Memory B cell (primary cell): ENCODE data around the gene BEND6.
"Not testable (repeated sequence)": the region's sequence is repeated elsewhere in the genome, so short reads cannot be mapped to it uniquely, and the experiment has no call there.

Experiments used
- ATAC-seq: fragments of 150-1000 bp; cut with Tn5 transposase; 2 replicates; pipeline ENCODE4 v1.10.0; 2021; ENCODE audit warnings: low read depth, mild to moderate bottlenecking, moderate library complexity
- DNase-seq, 2 donors: peaks; one replicate each; pipeline ENCODE4 v3.0.0; 2022; ENCODE audit warnings: low spot score in 2 of 2
- H3K27ac Mint-ChIP-seq: one replicate; pipeline ENCODE4 v1.8.0; 2022; ENCODE audit warnings: mild to moderate bottlenecking, moderate library complexity, mixed read lengths
- H3K27me3 Mint-ChIP-seq: one replicate; pipeline ENCODE4 v1.8.0; 2022; ENCODE audit warnings: mixed read lengths
- H3K36me3 Mint-ChIP-seq: one replicate; pipeline ENCODE4 v1.8.0; 2022; ENCODE audit warnings: mild to moderate bottlenecking, mixed read lengths
- H3K4me1 Mint-ChIP-seq: one replicate; pipeline ENCODE4 v1.8.0; 2022; ENCODE audit warnings: mixed read lengths
- H3K4me3 Mint-ChIP-seq: one replicate; pipeline ENCODE4 v1.8.0; 2022; ENCODE audit warnings: mild to moderate bottlenecking, moderate library complexity, mixed read lengths
- H3K9me3 Mint-ChIP-seq: one replicate; pipeline ENCODE4 v1.8.0; 2022; ENCODE audit warnings: mixed read lengths

Gene BEND6

DNA sequence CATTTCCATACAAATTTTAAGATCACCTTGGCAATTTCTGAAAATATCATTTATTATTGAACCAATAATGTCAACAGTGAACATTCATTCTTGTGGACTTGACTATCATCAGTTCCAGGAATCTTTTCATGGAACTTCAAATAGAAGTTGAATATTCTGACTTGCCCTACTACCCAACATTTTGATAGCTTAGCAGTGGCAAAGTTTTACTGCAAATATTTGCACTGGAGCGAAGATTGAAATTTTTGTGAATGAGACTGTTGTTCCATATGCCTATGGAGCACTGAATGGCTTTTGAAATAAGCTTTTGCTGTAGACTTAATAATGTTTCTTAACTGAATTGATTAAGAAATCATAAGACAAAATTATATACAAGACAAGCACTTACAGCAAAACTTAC is 23.6 kb downstream of the BEND6 start:
- ATAC-seq (no peak), DNase-seq (no peak)
- Mint-ChIP-seq H3K9me3 (peaks cover 4% of the 10 kb centered on the region), H3K4me1 (no peaks in the 10 kb centered on the region), H3K36me3 (peaks cover 2% of the 10 kb centered on the region), H3K4me3 (no peak overlapping the region), H3K27me3 (peaks cover 2% of the 10 kb centered on the region), H3K27ac (no peak overlapping the region)

DNA sequence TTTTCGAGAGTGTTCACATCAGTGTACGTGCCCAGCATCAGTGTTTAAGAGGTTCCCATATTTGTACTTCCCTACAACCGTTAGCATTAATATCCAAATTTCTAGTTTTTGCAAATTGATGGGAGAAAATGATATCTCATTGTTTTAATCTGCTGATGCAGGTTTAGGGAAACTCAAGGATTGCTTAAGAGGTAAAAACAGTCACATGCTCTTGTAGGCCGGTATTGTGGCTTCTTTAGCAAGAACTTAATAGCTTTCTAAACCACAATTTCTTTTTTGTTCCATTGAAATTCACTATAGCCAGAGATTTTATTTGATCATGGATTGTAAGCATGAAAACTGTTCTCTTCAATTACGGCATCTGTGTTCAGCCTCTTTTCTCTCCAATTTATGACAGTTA is 29.5 kb downstream of the BEND6 start:
- H3K4me1 Mint-ChIP-seq, result no peaks in the 10 kb centered on the region
- H3K4me3 Mint-ChIP-seq, result no peak overlapping the region
- no peaks in the 10 kb centered on the region for H3K9me3 Mint-ChIP-seq
- no peak overlapping the region for H3K27ac Mint-ChIP-seq
- H3K36me3 Mint-ChIP-seq, result no peaks in the 10 kb centered on the region
- ATAC-seq, result no peak
- no peak for DNase-seq
- peaks cover 7% of the 10 kb centered on the region for H3K27me3 Mint-ChIP-seq

DNA sequence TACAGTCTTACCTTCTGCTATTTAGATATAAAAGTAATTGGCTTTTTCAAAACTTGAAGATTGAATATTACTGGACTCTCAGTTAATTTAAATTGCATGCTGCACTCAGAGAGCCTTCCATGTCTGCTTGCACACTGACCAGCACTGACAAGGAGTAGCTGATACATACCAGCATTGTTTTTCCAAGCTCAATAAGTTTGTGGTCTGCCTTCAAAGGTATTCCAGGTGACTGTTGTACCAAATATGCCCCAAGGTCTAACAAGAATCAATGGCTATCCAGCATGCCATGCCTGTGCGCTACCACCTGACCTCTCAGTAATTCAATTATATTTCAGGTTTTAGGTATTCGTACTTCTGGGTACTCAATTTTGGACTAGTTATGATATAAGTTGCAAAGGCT is 30.0 kb downstream of the BEND6 start:
- H3K4me3 Mint-ChIP-seq, result no peak overlapping the region
- H3K4me1 Mint-ChIP-seq, result no peaks in the 10 kb centered on the region
- peaks cover 7% of the 10 kb centered on the region for H3K27me3 Mint-ChIP-seq
- no peaks in the 10 kb centered on the region for H3K9me3 Mint-ChIP-seq
- H3K27ac Mint-ChIP-seq, result no peak overlapping the region
- no peak for ATAC-seq
- H3K36me3 Mint-ChIP-seq, result no peaks in the 10 kb centered on the region
- DNase-seq, result no peak

DNA sequence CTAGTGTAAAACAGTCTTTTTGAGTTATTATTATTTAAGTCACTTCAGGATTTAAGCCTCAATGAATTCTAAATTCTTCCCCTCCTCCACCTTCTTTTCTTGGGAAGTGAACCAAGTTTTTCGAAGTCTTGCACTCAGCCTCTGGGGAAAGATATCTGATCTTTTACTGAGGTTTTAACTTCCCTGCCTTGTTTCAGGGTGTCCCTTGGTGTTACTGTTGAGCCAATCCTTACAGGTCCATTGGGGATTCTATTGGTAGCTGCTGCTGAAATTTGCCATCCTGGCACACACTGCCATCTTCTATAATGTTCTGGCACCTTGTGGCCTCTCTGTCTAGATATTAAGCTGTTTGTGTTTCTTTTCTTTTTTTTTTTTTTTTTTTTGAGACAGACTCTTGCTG is 31.7 kb downstream of the BEND6 start:
- Mint-ChIP-seq H3K27ac (no peak overlapping the region), H3K9me3 (no peaks in the 10 kb centered on the region), H3K4me3 (no peak overlapping the region), H3K27me3 (peaks cover 8% of the 10 kb centered on the region), H3K4me1 (no peaks in the 10 kb centered on the region), H3K36me3 (no peaks in the 10 kb centered on the region)
- no peak for DNase-seq
- ATAC-seq, result no peak

DNA sequence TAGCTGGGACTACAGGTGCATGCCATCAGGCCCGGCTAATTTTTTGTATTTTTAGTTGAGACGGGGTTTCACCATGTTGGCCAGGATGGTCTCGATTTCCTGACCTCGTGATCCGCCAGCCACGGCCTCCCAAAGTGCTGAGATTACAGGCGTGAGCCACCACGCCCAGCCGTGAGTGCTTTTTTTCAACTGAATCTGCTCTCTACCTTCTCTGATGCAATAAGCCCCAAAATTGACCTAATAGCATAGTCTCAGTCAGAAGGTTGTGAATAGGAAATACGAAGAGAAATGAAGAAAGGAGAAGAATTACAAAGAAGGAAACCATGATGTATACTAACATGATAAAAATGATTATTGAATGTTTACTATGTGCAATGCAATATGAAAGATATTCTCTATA is 33.2 kb downstream of the BEND6 start:
- Mint-ChIP-seq H3K36me3 (no peaks in the 10 kb centered on the region), H3K27ac (no peak overlapping the region), H3K4me1 (no peaks in the 10 kb centered on the region), H3K27me3 (peaks cover 12% of the 10 kb centered on the region), H3K4me3 (no peak overlapping the region), H3K9me3 (no peaks in the 10 kb centered on the region)
- ATAC-seq (no peak), DNase-seq (no peak)

DNA sequence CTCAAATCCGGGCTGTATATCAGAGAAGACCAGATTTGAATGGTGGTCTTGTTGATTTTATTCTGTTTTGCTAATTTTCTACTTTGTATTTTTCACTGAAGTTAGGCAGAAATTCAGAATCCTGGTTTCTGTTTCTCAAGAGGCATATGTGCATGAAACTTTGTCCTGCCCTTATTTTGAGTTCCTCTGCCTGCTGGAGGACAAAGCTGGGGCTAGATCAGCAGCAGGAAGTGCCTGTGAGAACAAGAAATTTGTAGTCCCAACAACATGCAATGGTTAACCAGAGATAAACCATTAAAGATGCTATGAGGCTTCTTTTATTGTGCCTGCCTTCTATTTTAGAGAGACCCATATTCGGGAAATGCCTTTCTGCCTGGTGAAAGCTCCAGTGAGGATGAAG is 37.1 kb downstream of the BEND6 start:
- no peak overlapping the region for H3K4me3 Mint-ChIP-seq
- DNase-seq, result no peak
- no peak overlapping the region for H3K27ac Mint-ChIP-seq
- H3K27me3 Mint-ChIP-seq, result peaks cover 10% of the 10 kb centered on the region
- no peak for ATAC-seq
- H3K9me3 Mint-ChIP-seq, result no peaks in the 10 kb centered on the region
- no peaks in the 10 kb centered on the region for H3K36me3 Mint-ChIP-seq
- no peaks in the 10 kb centered on the region for H3K4me1 Mint-ChIP-seq

DNA sequence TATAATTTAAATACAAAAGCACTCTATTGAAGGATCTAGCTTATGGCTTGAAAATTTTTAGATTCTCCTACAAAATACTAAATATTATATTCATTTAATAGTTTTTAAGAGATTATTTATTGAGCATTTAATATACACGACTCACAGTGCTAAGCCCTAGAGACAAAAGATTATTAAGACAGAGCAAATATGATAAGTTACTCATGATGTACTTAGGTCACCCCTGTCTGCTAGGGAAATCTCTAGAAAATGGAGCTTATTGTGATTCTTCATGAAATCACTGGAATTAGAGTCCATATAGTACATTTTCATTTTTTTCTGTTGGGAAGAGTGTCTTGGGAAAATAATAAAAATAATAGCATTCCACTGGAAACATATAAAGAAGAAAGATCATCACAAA is 37.8 kb downstream of the BEND6 start:
- H3K27me3 Mint-ChIP-seq, result peaks cover 11% of the 10 kb centered on the region
- no peak for ATAC-seq

DNA sequence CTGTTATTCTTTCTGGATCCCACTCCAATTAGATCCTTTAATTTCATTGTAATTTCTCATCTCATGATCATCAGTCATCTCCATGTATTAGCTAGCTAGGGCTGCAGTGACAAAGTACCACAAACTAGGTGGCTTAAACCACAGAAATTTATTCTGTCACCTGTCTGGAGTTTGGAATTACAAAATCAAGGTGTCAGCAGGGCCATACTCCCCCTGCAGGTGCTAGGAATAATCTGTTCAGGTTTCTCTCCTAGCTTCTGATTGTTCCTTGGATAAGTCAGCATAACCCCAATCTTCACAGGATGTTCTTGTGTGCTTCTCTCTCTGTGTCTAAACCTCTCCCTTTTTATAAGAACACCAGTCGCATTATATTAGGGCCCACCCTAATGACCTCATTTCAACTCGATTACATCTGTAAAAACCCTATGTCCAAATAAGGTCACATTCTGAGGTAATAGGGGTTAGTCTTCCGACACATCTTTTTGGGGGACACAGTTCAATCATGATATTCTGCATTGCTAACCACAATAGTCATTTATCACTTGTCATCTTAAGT is 40.5 kb downstream of the BEND6 start:
- Mint-ChIP-seq H3K9me3 (peaks cover 6% of the 10 kb centered on the region), H3K4me3 (no peak overlapping the region), H3K4me1 (no peaks in the 10 kb centered on the region), H3K27ac (no peak overlapping the region), H3K36me3 (peaks cover 2% of the 10 kb centered on the region), H3K27me3 (peaks cover 11% of the 10 kb centered on the region)
- no peak for ATAC-seq
- DNase-seq, result no peak

More for the DNA sequence above, 37.8 kb downstream of the BEND6 start:
- Mint-ChIP-seq H3K4me1 (no peaks in the 10 kb centered on the region), H3K27ac (no peak overlapping the region), H3K9me3 (peaks cover 2% of the 10 kb centered on the region), H3K36me3 (no peaks in the 10 kb centered on the region), H3K4me3 (no peak overlapping the region)
- no peak for DNase-seq

DNA sequence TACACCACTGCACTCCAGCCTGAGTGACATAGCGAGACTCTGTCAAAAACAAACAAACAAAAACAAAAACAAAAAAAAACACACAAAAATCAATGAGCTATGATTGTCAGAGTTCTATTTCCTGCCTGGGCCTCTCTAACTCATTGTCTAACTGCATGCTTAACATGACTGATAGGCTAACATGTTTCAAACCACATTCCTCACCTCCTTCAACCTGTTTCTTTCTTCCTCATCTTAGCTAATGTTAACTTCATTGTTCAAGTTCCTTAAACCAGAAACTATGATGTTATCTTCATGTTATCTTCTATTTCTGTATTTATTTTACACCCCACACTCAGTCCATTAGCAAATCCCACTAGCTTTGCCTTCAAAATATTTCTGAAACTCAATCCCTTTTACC is 41.5 kb downstream of the BEND6 start:
- DNase-seq (no peak), ATAC-seq (no peak)
- no peak overlapping the region for H3K4me3 Mint-ChIP-seq
- peaks cover 11% of the 10 kb centered on the region for H3K27me3 Mint-ChIP-seq
- no peaks in the 10 kb centered on the region for H3K4me1 Mint-ChIP-seq
- peaks cover 6% of the 10 kb centered on the region for H3K9me3 Mint-ChIP-seq
- H3K36me3 Mint-ChIP-seq, result peaks cover 2% of the 10 kb centered on the region
- H3K27ac Mint-ChIP-seq, result no peak overlapping the region

GRCh38 chr6:56999049-56999448 is 44.1 kb downstream of the BEND6 start:
- H3K4me1 Mint-ChIP-seq, result no peaks in the 10 kb centered on the region
- ATAC-seq (no peak), DNase-seq (no peak)
- H3K4me3 Mint-ChIP-seq, result no peak overlapping the region
- peaks cover 2% of the 10 kb centered on the region for H3K36me3 Mint-ChIP-seq
- H3K9me3 Mint-ChIP-seq, result peaks cover 6% of the 10 kb centered on the region
- H3K27me3 Mint-ChIP-seq, result peaks cover 12% of the 10 kb centered on the region
- no peak overlapping the region for H3K27ac Mint-ChIP-seq

DNA sequence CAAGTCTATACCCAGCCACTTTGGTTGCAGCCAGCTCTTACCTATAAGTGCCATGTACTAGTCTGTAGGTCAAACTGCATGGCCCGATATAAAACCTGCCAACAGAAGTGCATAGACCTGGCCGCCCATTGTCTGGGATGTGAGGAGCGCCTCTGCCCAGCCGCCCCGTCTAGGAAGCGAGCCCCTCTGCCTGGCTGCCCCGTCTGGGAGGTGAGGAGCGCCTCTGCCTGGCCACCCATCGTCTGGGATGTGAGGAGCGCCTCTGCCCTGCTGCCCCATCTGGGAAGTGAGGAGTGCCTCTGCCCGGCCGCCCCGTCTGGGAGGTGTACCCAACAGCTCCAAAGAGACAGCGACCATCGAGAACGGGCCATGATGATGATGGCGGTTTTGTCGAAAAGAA is 44.8 kb downstream of the BEND6 start:
- DNase-seq, H3K36me3 Mint-ChIP-seq, H3K4me3 Mint-ChIP-seq, ATAC-seq, H3K9me3 Mint-ChIP-seq, H3K27ac Mint-ChIP-seq, H3K4me1 Mint-ChIP-seq: not testable (repeated sequence)
- H3K27me3 Mint-ChIP-seq, result peaks cover 11% of the 10 kb centered on the region

GRCh38 chr6:57002197-57002596 is 47.3 kb downstream of the BEND6 start:
- ATAC-seq (no peak), DNase-seq (no peak)
- Mint-ChIP-seq H3K4me3 (no peak overlapping the region), H3K4me1 (no peaks in the 10 kb centered on the region), H3K27ac (no peak overlapping the region), H3K9me3 (peaks cover 5% of the 10 kb centered on the region), H3K36me3 (peaks cover 2% of the 10 kb centered on the region), H3K27me3 (peaks cover 6% of the 10 kb centered on the region)

- Mint-ChIP-seq H3K4me3 (no peak overlapping the region), H3K9me3 (no peaks in the 10 kb centered on the region), H3K36me3 (no peaks in the 10 kb centered on the region), H3K27me3 (peaks cover 8% of the 10 kb centered on the region), H3K4me1 (no peaks in the 10 kb centered on the region), H3K27ac (no peak overlapping the region)
- DNase-seq (no peak), ATAC-seq (no peak)
These were observed 49.4 kb downstream of the BEND6 start for GRCh38 chr6:57004292-57004691.

GRCh38 chr6:57006101-57006500 is 51.2 kb downstream of the BEND6 start:
- Mint-ChIP-seq H3K4me1 (no peaks in the 10 kb centered on the region), H3K4me3 (no peak overlapping the region), H3K27me3 (peaks cover 10% of the 10 kb centered on the region), H3K27ac (no peak overlapping the region), H3K9me3 (no peaks in the 10 kb centered on the region), H3K36me3 (no peaks in the 10 kb centered on the region)
- ATAC-seq (no peak), DNase-seq (no peak)

GRCh38 chr6:57008069-57008468 is 53.2 kb downstream of the BEND6 start:
- H3K4me1 Mint-ChIP-seq, DNase-seq, ATAC-seq, H3K27me3 Mint-ChIP-seq, H3K9me3 Mint-ChIP-seq, H3K27ac Mint-ChIP-seq, H3K36me3 Mint-ChIP-seq, H3K4me3 Mint-ChIP-seq: not testable (repeated sequence)
